Hepatocyte (in vitro differentiated cells): ENCODE data around the gene NPAS3.

Source experiments
- EZH2phosphoT487 ChIP-seq: fragments of 200-600 bp; sonication (generic); IDR thresholded peaks from one replicate; pipeline ENCODE4 v1.6.1; 2018; ENCODE audit warnings: antibody characterized with exemption, mild to moderate bottlenecking, low read depth, moderate library complexity; ENCODE audit not compliant: unreplicated experiment, severe bottlenecking
- TF ChIP-seq, protein P1 (sequence below): fragments of 200-600 bp; sonication (generic); IDR thresholded peaks from 2 replicates; pipeline ENCODE4 v1.5.1; 2016; ENCODE audit warnings: antibody characterized with exemption, mild to moderate bottlenecking; ENCODE audit not compliant: poor library complexity

DNA sequence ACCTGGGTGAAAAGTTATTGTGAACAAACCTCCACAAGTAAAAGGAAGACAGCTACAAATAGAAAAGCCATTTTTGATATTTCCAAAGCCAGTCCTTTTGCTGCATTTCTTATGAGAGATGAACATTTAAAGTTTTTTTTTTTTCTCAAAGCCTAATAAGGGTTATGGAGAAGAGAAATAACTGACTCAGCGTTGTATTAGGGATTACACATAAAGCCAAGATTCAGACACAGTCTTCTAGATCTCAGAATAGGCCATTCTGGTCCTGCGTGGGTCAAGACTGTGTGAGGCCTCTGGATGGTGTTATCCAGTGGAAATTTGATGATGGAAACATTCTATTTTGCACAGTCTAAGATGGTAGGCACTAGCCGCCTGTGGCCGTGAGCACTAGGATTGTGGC lies 552.4 kb downstream of the NPAS3 start:
- TF ChIP-seq, protein P1, sequence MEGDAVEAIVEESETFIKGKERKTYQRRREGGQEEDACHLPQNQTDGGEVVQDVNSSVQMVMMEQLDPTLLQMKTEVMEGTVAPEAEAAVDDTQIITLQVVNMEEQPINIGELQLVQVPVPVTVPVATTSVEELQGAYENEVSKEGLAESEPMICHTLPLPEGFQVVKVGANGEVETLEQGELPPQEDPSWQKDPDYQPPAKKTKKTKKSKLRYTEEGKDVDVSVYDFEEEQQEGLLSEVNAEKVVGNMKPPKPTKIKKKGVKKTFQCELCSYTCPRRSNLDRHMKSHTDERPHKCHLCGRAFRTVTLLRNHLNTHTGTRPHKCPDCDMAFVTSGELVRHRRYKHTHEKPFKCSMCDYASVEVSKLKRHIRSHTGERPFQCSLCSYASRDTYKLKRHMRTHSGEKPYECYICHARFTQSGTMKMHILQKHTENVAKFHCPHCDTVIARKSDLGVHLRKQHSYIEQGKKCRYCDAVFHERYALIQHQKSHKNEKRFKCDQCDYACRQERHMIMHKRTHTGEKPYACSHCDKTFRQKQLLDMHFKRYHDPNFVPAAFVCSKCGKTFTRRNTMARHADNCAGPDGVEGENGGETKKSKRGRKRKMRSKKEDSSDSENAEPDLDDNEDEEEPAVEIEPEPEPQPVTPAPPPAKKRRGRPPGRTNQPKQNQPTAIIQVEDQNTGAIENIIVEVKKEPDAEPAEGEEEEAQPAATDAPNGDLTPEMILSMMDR: no peak
- no peak for TF ChIP-seq EZH2phosphoT487
